ENCODE data around the gene MYO1D.

MYO1D gene

DNA sequence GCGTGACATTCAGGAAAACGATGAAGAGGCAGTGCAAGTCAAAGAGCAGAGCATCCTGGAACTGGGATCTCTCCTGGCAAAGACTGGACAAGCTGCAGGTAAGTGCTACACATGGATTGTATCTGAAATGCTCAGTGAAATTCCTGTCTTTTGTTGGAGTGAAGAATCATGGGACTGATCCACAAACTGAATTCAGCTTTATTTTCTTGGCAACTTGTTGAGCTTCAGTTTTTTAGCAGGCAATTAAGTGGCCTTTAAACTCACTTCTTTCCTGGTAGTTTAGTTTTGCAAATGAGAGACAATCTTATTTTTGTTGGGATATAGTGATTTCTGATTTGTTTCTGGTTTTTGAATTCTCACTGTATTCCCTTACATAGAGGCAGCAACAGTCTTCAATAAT, 430.0 kb downstream of the MYO1D start:
- DNase-seq (ENCODE audit: low read depth): no peak
- TF ChIP-seq CTCF (IDR thresholded peaks at IDR 0.05; ENCODE audit: insufficient read depth, low read depth, low read length, missing control alignments): no peak
- H3K4me3 ChIP-seq (ENCODE audit: low read length): no peak overlapping the region

DNA sequence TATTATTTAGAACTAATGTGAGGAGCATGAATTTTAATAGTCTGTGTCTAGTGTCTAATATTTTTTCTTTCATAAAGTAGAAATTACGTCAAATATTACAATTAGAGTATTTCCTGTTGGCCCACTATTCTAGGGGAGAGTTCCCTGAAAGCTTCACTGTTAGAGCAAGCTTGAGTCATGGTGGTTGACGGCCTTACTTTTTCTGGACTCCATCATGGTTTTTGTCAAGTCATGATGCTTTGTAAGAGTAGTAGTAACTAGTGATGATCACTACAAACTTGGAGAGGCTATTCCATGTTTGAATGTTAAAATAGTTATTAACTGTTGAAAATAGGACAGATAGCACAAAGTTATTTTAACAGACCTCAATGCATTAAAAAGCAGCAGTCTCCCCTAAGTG, 431.0 kb downstream of the MYO1D start:
- peak overlapping the region; percentile 96 for H3K4me3 ChIP-seq (ENCODE audit: low read length)
- TF ChIP-seq CTCF (IDR thresholded peaks at IDR 0.05; ENCODE audit: insufficient read depth, low read depth, low read length, missing control alignments): no peak
- DNase-seq (ENCODE audit: low read depth): peak; percentile 51

- TF ChIP-seq CTCF (IDR thresholded peaks at IDR 0.05; ENCODE audit: insufficient read depth, low read depth, low read length, missing control alignments): no peak
- H3K4me3 ChIP-seq (ENCODE audit: low read length): peak overlapping the region; percentile 96
- no peak for DNase-seq (ENCODE audit: low read depth)
These were observed 431.4 kb downstream of the MYO1D start for GRCh38 chr17:32445497-32445896.

- H3K4me3 ChIP-seq (ENCODE audit: low read length): peak overlapping the region; percentile 96
- no peak for TF ChIP-seq CTCF (IDR thresholded peaks at IDR 0.05; ENCODE audit: insufficient read depth, low read depth, low read length, missing control alignments)
- DNase-seq (ENCODE audit: low read depth): peak; percentile 89
These were observed 431.9 kb downstream of the MYO1D start for GRCh38 chr17:32445074-32445415.

- DNase-seq (ENCODE audit: low read depth): peak; percentile 97
- TF ChIP-seq CTCF (IDR thresholded peaks at IDR 0.05; ENCODE audit: insufficient read depth, low read depth, low read length, missing control alignments): peak; percentile 64
- H3K4me3 ChIP-seq (ENCODE audit: low read length): peak within 1 kb of the TSS; percentile 96
These were observed 432.4 kb downstream of the MYO1D start, which contains the start of gene PSMD11 for GRCh38 chr17:32444301-32445073. PSMD11 (plus strand) TSS chr17:32444510; CDS start chr17:32444524, 14 bp downstream.

- DNase-seq (ENCODE audit: low read depth): no peak
- TF ChIP-seq CTCF (IDR thresholded peaks at IDR 0.05; ENCODE audit: insufficient read depth, low read depth, low read length, missing control alignments): no peak
- peak overlapping the region; percentile 96 for H3K4me3 ChIP-seq (ENCODE audit: low read length)
These were observed 433.1 kb downstream of the MYO1D start for GRCh38 chr17:32443827-32444300.

Measured in epithelial cell of esophagus (primary cell).